ENCODE results near the gene ALG13.
"Not testable (repeated sequence)": the region's sequence is repeated elsewhere in the genome, so short reads cannot be mapped to it uniquely, and the experiment has no call there.

The ALG13 gene

GRCh38 chrX:111761578-111762135 lies 80.7 kb downstream of the ALG13 start:
- DNase-seq = no peak

GRCh38 chrX:111778591-111778990 lies 97.6 kb downstream of the ALG13 start:
- no peak for DNase-seq

GRCh38 chrX:111779582-111779981 lies 98.6 kb downstream of the ALG13 start:
- DNase-seq = no peak

- DNase-seq = no peak
These were observed 103.7 kb downstream of the ALG13 start for GRCh38 chrX:111784667-111785066.

GRCh38 chrX:111790054-111790453 lies 109.1 kb downstream of the ALG13 start:
- not testable (repeated sequence) for DNase-seq
